ENCODE results near the gene MDGA2.

The MDGA2 gene

DNA sequence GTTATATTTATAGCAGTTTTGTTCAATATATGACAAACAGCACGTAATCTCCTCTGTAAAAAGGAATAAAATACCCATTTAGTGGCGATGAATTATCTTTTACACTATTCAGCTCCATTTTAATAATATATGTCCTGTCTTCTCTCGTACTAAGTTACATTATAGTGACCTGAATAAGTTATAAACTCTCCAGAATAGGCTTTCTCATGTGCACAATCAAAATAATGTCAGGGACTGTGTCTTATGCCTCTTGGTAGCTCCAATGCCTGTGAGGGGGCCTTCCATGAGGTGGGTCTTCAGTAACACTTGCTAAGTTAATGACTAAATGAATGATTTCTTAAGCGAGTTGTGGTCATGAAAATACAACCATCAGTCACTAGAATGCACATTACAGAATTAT lies 150.9 kb downstream of the MDGA2 start:
- CTCF ChIA-PET: no interaction called here
- POLR2A ChIA-PET: no interaction called here
- TF ChIP-seq ZNF384 (IDR thresholded peaks at IDR 0.05) (no peak), HDGF (IDR thresholded peaks at IDR 0.05; ENCODE audit: borderline replicate concordance) (no peak), BHLHE40 (IDR thresholded peaks at IDR 0.05; ENCODE audit: borderline replicate concordance) (no peak), TARDBP (IDR thresholded peaks at IDR 0.05) (no peak)
- DNase-seq (ENCODE audit: extremely low spot score): no peak

DNA sequence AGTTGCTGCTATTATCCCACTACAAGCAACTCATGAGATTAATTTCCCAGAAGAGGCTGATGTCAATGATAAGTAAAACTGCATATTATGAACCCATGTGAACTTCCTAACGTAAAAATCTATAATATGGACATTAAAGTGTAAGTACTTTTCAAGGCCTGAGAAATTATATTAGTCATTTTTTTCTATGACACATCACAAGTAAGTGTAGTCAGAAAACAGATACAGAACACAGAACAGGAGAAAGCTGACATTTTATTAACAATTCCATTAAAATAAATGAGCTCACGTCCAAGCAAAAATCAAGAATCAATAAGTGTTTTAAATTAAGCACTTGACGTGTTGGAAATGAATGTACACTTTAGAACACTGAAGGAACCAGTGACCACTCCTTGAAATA lies 155.0 kb downstream of the MDGA2 start:
- ChIA-PET POLR2A (no interaction called here), CTCF (no interaction called here)
- TF ChIP-seq NFRKB (IDR thresholded peaks at IDR 0.05) (no peak), SUZ12 (IDR thresholded peaks at IDR 0.05) (no peak), TARDBP (IDR thresholded peaks at IDR 0.05) (no peak), HDGF (IDR thresholded peaks at IDR 0.05; ENCODE audit: borderline replicate concordance) (no peak), FOXA1 (IDR thresholded peaks at IDR 0.05) (no peak), LEF1 (IDR thresholded peaks at IDR 0.05; ENCODE audit: borderline replicate concordance) (no peak), ARNT (IDR thresholded peaks at IDR 0.05) (no peak), ZNF384 (IDR thresholded peaks at IDR 0.05) (no peak), ELF4 (IDR thresholded peaks at IDR 0.05) (no peak), FOXM1 (IDR thresholded peaks at IDR 0.05; ENCODE audit: borderline replicate concordance) (no peak), SP1 (IDR thresholded peaks at IDR 0.05) (no peak), L3MBTL2 (conservative IDR thresholded peaks at IDR 0.05) (no peak), FOXK2 (IDR thresholded peaks at IDR 0.05) (no peak), BHLHE40 (IDR thresholded peaks at IDR 0.05; ENCODE audit: borderline replicate concordance) (no peak), CTBP1 (IDR thresholded peaks at IDR 0.05; ENCODE audit: borderline replicate concordance) (no peak)
- TF ChIP-seq, protein P1, sequence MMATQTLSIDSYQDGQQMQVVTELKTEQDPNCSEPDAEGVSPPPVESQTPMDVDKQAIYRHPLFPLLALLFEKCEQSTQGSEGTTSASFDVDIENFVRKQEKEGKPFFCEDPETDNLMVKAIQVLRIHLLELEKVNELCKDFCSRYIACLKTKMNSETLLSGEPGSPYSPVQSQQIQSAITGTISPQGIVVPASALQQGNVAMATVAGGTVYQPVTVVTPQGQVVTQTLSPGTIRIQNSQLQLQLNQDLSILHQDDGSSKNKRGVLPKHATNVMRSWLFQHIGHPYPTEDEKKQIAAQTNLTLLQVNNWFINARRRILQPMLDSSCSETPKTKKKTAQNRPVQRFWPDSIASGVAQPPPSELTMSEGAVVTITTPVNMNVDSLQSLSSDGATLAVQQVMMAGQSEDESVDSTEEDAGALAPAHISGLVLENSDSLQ (IDR thresholded peaks at IDR 0.05): no peak
- no peak for DNase-seq (ENCODE audit: extremely low spot score)

DNA sequence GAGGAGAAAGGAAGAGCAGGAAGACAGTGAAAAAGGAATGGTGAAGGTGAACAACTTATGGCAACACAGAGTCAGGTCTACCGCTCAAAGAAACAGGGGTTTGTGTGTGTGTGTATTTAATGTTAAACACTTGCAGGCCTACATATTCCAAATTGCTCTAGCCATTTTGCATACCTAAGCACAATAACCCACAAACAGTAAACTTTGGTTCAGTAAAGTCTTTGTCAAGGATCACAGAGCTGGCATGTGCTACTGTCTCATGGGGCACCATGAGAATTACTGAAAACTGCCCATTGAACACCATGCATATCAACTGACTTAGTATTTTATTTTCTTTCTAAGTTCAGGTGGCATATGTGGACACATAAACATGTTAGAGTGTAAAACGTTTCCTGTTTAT lies 163.6 kb downstream of the MDGA2 start:
- TF ChIP-seq NFRKB (IDR thresholded peaks at IDR 0.05) (no peak), SUZ12 (IDR thresholded peaks at IDR 0.05) (no peak), BHLHE40 (IDR thresholded peaks at IDR 0.05; ENCODE audit: borderline replicate concordance) (no peak), ARNT (IDR thresholded peaks at IDR 0.05) (no peak), FOXM1 (IDR thresholded peaks at IDR 0.05; ENCODE audit: borderline replicate concordance) (no peak), TARDBP (IDR thresholded peaks at IDR 0.05) (no peak), SP1 (IDR thresholded peaks at IDR 0.05) (no peak), L3MBTL2 (conservative IDR thresholded peaks at IDR 0.05) (no peak), LEF1 (IDR thresholded peaks at IDR 0.05; ENCODE audit: borderline replicate concordance) (no peak), FOXK2 (IDR thresholded peaks at IDR 0.05) (no peak), ZNF384 (IDR thresholded peaks at IDR 0.05) (no peak), CTBP1 (IDR thresholded peaks at IDR 0.05; ENCODE audit: borderline replicate concordance) (no peak), ELF4 (IDR thresholded peaks at IDR 0.05) (no peak)
- TF ChIP-seq, protein P1 (IDR thresholded peaks at IDR 0.05): no peak
- ChIA-PET CTCF (no interaction called here), POLR2A (no interaction called here)
- DNase-seq (ENCODE audit: extremely low spot score): no peak

DNA sequence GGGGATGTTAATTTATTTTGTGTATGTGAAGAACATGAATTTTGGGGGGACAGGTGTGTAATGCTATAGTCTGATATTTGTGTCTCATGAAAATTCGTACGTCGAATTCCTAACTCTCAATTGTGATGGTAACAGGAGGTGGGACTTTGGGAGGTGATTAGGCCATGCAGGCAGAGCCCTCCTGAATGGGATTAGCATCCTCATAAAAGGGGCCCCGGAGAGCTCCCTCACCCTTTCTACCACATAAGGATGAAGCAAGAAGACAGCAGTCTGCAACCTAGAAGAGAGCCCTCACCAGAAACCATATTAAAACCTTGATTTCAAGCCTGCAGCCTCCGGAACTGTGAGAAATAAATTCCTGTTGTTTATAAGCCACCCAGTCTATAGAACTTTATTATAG lies 165.4 kb downstream of the MDGA2 start:
- no peak for DNase-seq (ENCODE audit: extremely low spot score)
- ChIA-PET POLR2A (no interaction called here), CTCF (no interaction called here)
- TF ChIP-seq ZNF384 (IDR thresholded peaks at IDR 0.05) (no peak), ARNT (IDR thresholded peaks at IDR 0.05) (no peak), HDGF (IDR thresholded peaks at IDR 0.05; ENCODE audit: borderline replicate concordance) (no peak), BHLHE40 (IDR thresholded peaks at IDR 0.05; ENCODE audit: borderline replicate concordance) (no peak), ELF4 (IDR thresholded peaks at IDR 0.05) (no peak), FOXM1 (IDR thresholded peaks at IDR 0.05; ENCODE audit: borderline replicate concordance) (no peak), NFRKB (IDR thresholded peaks at IDR 0.05) (no peak)
- TF ChIP-seq, protein P1 (IDR thresholded peaks at IDR 0.05): no peak

DNA sequence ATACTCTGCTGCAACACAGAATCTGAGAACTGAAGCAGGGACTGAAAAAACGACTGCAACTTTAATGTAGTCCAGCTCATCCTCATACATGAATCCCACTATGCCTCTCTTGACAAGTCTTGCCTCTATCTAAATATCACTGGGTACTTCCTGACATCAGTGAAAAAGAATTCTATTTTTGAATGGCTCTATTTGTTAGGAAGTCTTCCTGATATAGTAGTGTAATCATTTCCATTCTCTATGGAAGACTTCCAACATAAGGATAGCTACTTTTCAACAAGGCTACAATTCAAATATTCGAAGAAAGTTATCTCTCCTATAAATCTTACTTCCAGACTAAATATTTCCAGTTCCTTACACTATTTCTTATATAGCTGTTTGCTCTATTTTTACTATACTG lies 167.5 kb downstream of the MDGA2 start:
- POLR2A ChIA-PET: no interaction called here
- TF ChIP-seq FOXK2 (IDR thresholded peaks at IDR 0.05): no peak
- CTCF ChIA-PET: no interaction called here
- no peak for DNase-seq (ENCODE audit: extremely low spot score)

DNA sequence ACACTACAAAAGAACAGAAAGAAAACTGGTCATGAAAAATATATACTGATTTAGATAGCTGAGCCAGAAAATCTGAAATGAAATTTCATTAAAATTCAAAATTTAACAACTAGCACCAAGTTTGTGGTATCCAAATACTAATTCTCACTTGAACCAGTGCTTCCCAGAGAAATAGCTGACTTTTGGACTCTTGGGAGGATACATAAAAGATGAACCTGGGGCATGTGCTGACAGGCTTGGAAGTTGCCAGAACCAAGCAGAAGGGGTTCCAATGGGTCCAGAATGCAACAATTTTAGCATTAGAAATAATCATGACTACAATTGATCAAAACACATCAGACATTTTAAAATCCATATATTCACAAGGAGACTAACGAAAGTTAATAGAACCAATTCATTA lies 175.0 kb downstream of the MDGA2 start:
- no peak for TF ChIP-seq SP1 (IDR thresholded peaks at IDR 0.05)
- no peak for TF ChIP-seq ELF4 (IDR thresholded peaks at IDR 0.05)
- TF ChIP-seq FOXK2 (IDR thresholded peaks at IDR 0.05): no peak
- no peak for TF ChIP-seq BHLHE40 (IDR thresholded peaks at IDR 0.05; ENCODE audit: borderline replicate concordance)
- TF ChIP-seq L3MBTL2 (conservative IDR thresholded peaks at IDR 0.05): no peak
- TF ChIP-seq FOXM1 (IDR thresholded peaks at IDR 0.05; ENCODE audit: borderline replicate concordance): no peak
- TF ChIP-seq, protein P1 (IDR thresholded peaks at IDR 0.05): no peak
- CTCF ChIA-PET: no interaction called here
- DNase-seq (ENCODE audit: extremely low spot score): no peak
- POLR2A ChIA-PET: no interaction called here

DNA sequence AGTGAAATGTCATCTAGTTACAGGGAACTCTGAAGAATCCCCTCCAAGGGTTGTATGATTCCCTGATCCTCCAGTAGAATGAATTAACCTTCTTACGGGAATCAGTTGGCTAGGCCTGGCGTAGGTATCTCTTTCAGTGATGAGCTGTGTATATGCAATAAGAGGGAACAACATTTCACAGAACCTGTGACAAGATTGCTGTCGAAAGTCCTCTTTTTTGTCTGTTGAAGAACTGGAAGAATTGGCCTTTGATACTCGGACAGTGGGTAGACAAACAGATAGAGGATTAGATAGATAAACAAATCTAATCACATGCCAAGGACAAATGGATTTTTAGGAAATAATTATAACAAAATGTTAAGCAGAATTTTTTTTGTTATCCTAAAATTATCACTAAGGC lies 184.6 kb downstream of the MDGA2 start:
- TF ChIP-seq ELF4 (IDR thresholded peaks at IDR 0.05): no peak
- no peak for TF ChIP-seq L3MBTL2 (conservative IDR thresholded peaks at IDR 0.05)
- TF ChIP-seq NFRKB (IDR thresholded peaks at IDR 0.05): no peak
- TF ChIP-seq CTBP1 (IDR thresholded peaks at IDR 0.05; ENCODE audit: borderline replicate concordance): no peak
- TF ChIP-seq, protein P1 (IDR thresholded peaks at IDR 0.05): no peak
- no peak for TF ChIP-seq SUZ12 (IDR thresholded peaks at IDR 0.05)
- TF ChIP-seq ARNT (IDR thresholded peaks at IDR 0.05): no peak
- no peak for TF ChIP-seq FOXM1 (IDR thresholded peaks at IDR 0.05; ENCODE audit: borderline replicate concordance)
- TF ChIP-seq LEF1 (IDR thresholded peaks at IDR 0.05; ENCODE audit: borderline replicate concordance): no peak
- no peak for TF ChIP-seq SP1 (IDR thresholded peaks at IDR 0.05)
- no peak for TF ChIP-seq TARDBP (IDR thresholded peaks at IDR 0.05)
- TF ChIP-seq BHLHE40 (IDR thresholded peaks at IDR 0.05; ENCODE audit: borderline replicate concordance): no peak
- no peak for TF ChIP-seq HDGF (IDR thresholded peaks at IDR 0.05; ENCODE audit: borderline replicate concordance)
- TF ChIP-seq FOXA1 (IDR thresholded peaks at IDR 0.05): no peak
- no peak for TF ChIP-seq FOXK2 (IDR thresholded peaks at IDR 0.05)
- TF ChIP-seq ZNF384 (IDR thresholded peaks at IDR 0.05): no peak
- POLR2A ChIA-PET: no interaction called here
- no peak for DNase-seq (ENCODE audit: extremely low spot score)
- CTCF ChIA-PET: no interaction called here
